ENCODE data around the gene PAEP. TPM values are rescaled to one million over a fixed set of nuclear protein-coding genes. Genes with fewer than 3 reads are reported as not detected.

The PAEP gene
- total and polyA plus RNA-seq, 12 donors: not detected

GRCh38 chr9:135555203-135555602 lies 6.4 kb upstream of the PAEP start:
- no peaks in the 10 kb centered on the region for H3K36me3 ChIP-seq
- H3K9me3 ChIP-seq: peaks cover 0 to 10% (median 0%) of the 10 kb centered on the region in 11 donors
- H3K27ac ChIP-seq: no peak overlapping the region
- intact Hi-C loops (cut with DNase I): no loop called here
- DNase-seq (no peak), ATAC-seq (no peak)
- WGBS, 2 donors: 89 to 90% methylated on average over 5 of the region's 5 CpGs
- no peak overlapping the region for H3K4me3 ChIP-seq
- H3K27me3 ChIP-seq: peaks cover 0 to 8% (median 0%) of the 10 kb centered on the region in 7 donors
- no peaks in the 10 kb centered on the region for H3K4me1 ChIP-seq
- no peak for TF ChIP-seq CTCF (IDR thresholded peaks at IDR 0.05)

GRCh38 chr9:135555910-135556309 lies 5.6 kb upstream of the PAEP start:
- ATAC-seq: no peak
- H3K9me3 ChIP-seq: peaks cover 0 to 10% (median 0%) of the 10 kb centered on the region in 11 donors
- no peaks in the 10 kb centered on the region for H3K4me1 ChIP-seq

GRCh38 chr9:135559606-135560005 lies 1.9 kb upstream of the PAEP start:
- Histone ChIP-seq H3K27ac (no peak overlapping the region), H3K36me3 (no peaks in the 10 kb centered on the region), H3K4me1 (no peaks in the 10 kb centered on the region), H3K27me3 (peaks cover 0 to 16% (median 6%) of the 10 kb centered on the region in 7 donors), H3K4me3 (no peak overlapping the region), H3K9me3 (peaks cover 0 to 10% (median 0%) of the 10 kb centered on the region in 11 donors)
- TF ChIP-seq CTCF (IDR thresholded peaks at IDR 0.05): no peak
- ATAC-seq (no peak), DNase-seq (no peak)
- intact Hi-C loops (cut with DNase I): no loop called here
- 29 to 32% methylated on average over 11 of the region's 11 CpGs for WGBS, 2 donors

More at GRCh38 chr9:135555910-135556309, 5.6 kb upstream of the PAEP start:
- no peak overlapping the region for H3K4me3 ChIP-seq
- H3K27me3 ChIP-seq: peaks cover 0 to 8% (median 0%) of the 10 kb centered on the region in 7 donors
- no peak for DNase-seq
- H3K27ac ChIP-seq: no peak overlapping the region
- intact Hi-C loops (cut with DNase I): no loop called here
- no peak for TF ChIP-seq CTCF (IDR thresholded peaks at IDR 0.05)
- 75 to 76% methylated on average over 16 of the region's 16 CpGs for WGBS, 2 donors
- H3K36me3 ChIP-seq: no peaks in the 10 kb centered on the region

GRCh38 chr9:135562235-135562745 lies 734 bp downstream of the PAEP start:
- intact Hi-C loops (cut with DNase I): no loop called here
- TF ChIP-seq CTCF (IDR thresholded peaks at IDR 0.05): no peak
- Histone ChIP-seq H3K36me3 (no peaks in the 10 kb centered on the region), H3K9me3 (no peaks in the 10 kb centered on the region), H3K4me3 (no peak overlapping the region), H3K27ac (no peak overlapping the region), H3K27me3 (peaks cover 0 to 39% (median 21%) of the 10 kb centered on the region in 7 donors), H3K4me1 (no peaks in the 10 kb centered on the region)
- ATAC-seq (no peak), DNase-seq (no peak)
- WGBS, 2 donors: 81 to 84% methylated on average over 17 of the region's 17 CpGs
